GM12878 (cell line): ENCODE measurements around the gene CIP2A.

Experiments
- CTCF ChIP-seq, 3 experiments: IDR thresholded peaks in 2 of 3; conservative IDR thresholded peaks in 1 of 3; 2 replicates each; pipeline ENCODE4 v1.5.1; 2011; ENCODE audit warnings: low read depth in 3 of 3, low read length in 3 of 3, mild to moderate bottlenecking in 3 of 3, control low read depth in 2 of 3, moderate library complexity in 2 of 3, inconsistent platforms in 1 of 3, mixed read lengths in 1 of 3; ENCODE audit not compliant: control insufficient read depth in 2 of 3, insufficient read depth in 1 of 3; ENCODE audit errors: extremely low read depth in 1 of 3
- MYC ChIP-seq: IDR thresholded peaks from 2 replicates; pipeline ENCODE4 v1.6.1; 2011; ENCODE audit warnings: mild to moderate bottlenecking, low read length, moderate library complexity, inconsistent platforms; ENCODE audit not compliant: insufficient read depth, insufficient replicate concordance, insufficient read length, severe bottlenecking
- RB1 ChIP-seq: fragments of 450-650 bp; formaldehyde crosslinking; IDR thresholded peaks from 2 replicates; pipeline ENCODE4 v1.6.1; 2017; ENCODE audit warnings: mild to moderate bottlenecking, borderline replicate concordance
- SRF ChIP-seq, 2 experiments: IDR thresholded peaks; 2 replicates each; pipeline ENCODE4 v1.6.1; 2011; ENCODE audit warnings: low read depth in 2 of 2, low read length in 2 of 2, mild to moderate bottlenecking in 1 of 2, moderate library complexity in 1 of 2
- ZNF687 ChIP-seq: fragments of 450-650 bp; IDR thresholded peaks from 2 replicates; pipeline ENCODE4 v1.6.1; 2017; ENCODE audit warnings: mild to moderate bottlenecking, moderate library complexity

- TF ChIP-seq CTCF (IDR thresholded peaks at IDR 0.05 in 2 of 3, conservative IDR thresholded peaks at IDR 0.05 in 1 of 3; ENCODE audit: control insufficient read depth in 2 of 3, extremely low read depth in 1 of 3, insufficient read depth in 1 of 3, low read depth in 3 of 3, low read length in 3 of 3) = no peak
- no peak for TF ChIP-seq ZNF687
- no peak for TF ChIP-seq RB1
- TF ChIP-seq MYC = no peak
- no peak for TF ChIP-seq SRF (IDR thresholded peaks at IDR 0.05; ENCODE audit: low read depth in 2 of 2, low read length in 2 of 2)
Measured at GRCh38 chr3:108569336-108569735, 19.9 kb downstream of the CIP2A start.
